ENCODE measurements around the gene TMC3. TPM values are rescaled to one million over a fixed set of nuclear protein-coding genes. Genes with fewer than 3 reads are reported as not detected.

TMC3 gene
- total and polyA plus RNA-seq, 4 donors = 0.02 to 0.13 TPM; not detected in 2

DNA sequence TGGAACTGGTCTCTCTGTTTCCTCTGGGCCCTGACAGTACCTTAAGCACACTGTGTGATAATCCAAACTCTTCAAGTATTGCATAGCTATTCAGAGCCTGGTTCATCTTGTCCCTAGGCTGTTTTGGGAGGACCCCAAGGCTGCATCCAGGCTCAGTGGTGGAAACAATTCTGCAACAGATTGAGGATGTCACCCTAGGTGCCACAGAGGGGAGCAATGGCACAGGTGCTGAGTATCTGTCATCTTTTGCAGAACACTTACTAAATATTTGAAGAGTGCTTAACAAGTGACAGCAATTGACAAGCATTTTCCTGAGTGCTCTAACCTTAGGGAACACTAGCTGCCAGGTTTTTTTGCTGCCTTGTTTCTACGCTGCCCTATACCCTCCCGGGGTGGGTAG is 77.8 kb downstream of the TMC3 start:
- H3K27ac ChIP-seq (ENCODE audit: low read depth in 1 of 2, low read length in 2 of 2) = peak overlapping the region; percentile 62 to 70
- no peaks in the 10 kb centered on the region for H3K36me3 ChIP-seq (ENCODE audit: control insufficient read depth in 4 of 4, insufficient read depth in 3 of 4, low read depth in 1 of 4, low read length in 3 of 4)

More for the DNA sequence above, 77.8 kb downstream of the TMC3 start:
- H3K9me3 ChIP-seq (ENCODE audit: control insufficient read depth in 4 of 4, low read length in 3 of 4) = no peaks in the 10 kb centered on the region
- 78% methylated on average over 2 of the region's 2 CpGs for WGBS
- no peaks in the 10 kb centered on the region for H3K27me3 ChIP-seq (ENCODE audit: control insufficient read depth in 4 of 4, insufficient read depth in 4 of 4, low read length in 3 of 4)
- no peak overlapping the region for H3K4me3 ChIP-seq (ENCODE audit: low read depth in 1 of 3, low read length in 3 of 3)
- no peak for TF ChIP-seq HNF4A (conservative IDR thresholded peaks at IDR 0.05)
- TF ChIP-seq, protein P1, sequence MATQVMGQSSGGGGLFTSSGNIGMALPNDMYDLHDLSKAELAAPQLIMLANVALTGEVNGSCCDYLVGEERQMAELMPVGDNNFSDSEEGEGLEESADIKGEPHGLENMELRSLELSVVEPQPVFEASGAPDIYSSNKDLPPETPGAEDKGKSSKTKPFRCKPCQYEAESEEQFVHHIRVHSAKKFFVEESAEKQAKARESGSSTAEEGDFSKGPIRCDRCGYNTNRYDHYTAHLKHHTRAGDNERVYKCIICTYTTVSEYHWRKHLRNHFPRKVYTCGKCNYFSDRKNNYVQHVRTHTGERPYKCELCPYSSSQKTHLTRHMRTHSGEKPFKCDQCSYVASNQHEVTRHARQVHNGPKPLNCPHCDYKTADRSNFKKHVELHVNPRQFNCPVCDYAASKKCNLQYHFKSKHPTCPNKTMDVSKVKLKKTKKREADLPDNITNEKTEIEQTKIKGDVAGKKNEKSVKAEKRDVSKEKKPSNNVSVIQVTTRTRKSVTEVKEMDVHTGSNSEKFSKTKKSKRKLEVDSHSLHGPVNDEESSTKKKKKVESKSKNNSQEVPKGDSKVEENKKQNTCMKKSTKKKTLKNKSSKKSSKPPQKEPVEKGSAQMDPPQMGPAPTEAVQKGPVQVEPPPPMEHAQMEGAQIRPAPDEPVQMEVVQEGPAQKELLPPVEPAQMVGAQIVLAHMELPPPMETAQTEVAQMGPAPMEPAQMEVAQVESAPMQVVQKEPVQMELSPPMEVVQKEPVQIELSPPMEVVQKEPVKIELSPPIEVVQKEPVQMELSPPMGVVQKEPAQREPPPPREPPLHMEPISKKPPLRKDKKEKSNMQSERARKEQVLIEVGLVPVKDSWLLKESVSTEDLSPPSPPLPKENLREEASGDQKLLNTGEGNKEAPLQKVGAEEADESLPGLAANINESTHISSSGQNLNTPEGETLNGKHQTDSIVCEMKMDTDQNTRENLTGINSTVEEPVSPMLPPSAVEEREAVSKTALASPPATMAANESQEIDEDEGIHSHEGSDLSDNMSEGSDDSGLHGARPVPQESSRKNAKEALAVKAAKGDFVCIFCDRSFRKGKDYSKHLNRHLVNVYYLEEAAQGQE (IDR thresholded peaks at IDR 0.05) = no peak
- TF ChIP-seq FOXA1 (IDR thresholded peaks at IDR 0.05) = no peak
- no peak for TF ChIP-seq HNF4G (IDR thresholded peaks at IDR 0.05)
- no peak for TF ChIP-seq RXRA (IDR thresholded peaks at IDR 0.05)
- no peak for TF ChIP-seq GABPA (IDR thresholded peaks at IDR 0.05 in 1 of 2, conservative IDR thresholded peaks at IDR 0.05 in 1 of 2)
- TF ChIP-seq JUND (IDR thresholded peaks at IDR 0.05) = no peak
- no peak for TF ChIP-seq RAD21 (IDR thresholded peaks at IDR 0.05)
- no peak for TF ChIP-seq SP1 (IDR thresholded peaks at IDR 0.05)
- no peak for TF ChIP-seq TAF1 (conservative IDR thresholded peaks at IDR 0.05)
- no peak for TF ChIP-seq FOXA2 (IDR thresholded peaks at IDR 0.05)
- TF ChIP-seq NR2F2 (IDR thresholded peaks at IDR 0.05) = no peak
- TF ChIP-seq, protein P2, sequence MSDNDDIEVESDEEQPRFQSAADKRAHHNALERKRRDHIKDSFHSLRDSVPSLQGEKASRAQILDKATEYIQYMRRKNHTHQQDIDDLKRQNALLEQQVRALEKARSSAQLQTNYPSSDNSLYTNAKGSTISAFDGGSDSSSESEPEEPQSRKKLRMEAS (IDR thresholded peaks at IDR 0.05) = no peak
- TF ChIP-seq, protein P3, sequence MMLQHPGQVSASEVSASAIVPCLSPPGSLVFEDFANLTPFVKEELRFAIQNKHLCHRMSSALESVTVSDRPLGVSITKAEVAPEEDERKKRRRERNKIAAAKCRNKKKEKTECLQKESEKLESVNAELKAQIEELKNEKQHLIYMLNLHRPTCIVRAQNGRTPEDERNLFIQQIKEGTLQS (IDR thresholded peaks at IDR 0.05) = no peak
- no peak for TF ChIP-seq YY1 (IDR thresholded peaks at IDR 0.05)
- no peak for TF ChIP-seq EGR1 (IDR thresholded peaks at IDR 0.05; ENCODE audit: low read depth in 2 of 2)
- TF ChIP-seq, protein P4, sequence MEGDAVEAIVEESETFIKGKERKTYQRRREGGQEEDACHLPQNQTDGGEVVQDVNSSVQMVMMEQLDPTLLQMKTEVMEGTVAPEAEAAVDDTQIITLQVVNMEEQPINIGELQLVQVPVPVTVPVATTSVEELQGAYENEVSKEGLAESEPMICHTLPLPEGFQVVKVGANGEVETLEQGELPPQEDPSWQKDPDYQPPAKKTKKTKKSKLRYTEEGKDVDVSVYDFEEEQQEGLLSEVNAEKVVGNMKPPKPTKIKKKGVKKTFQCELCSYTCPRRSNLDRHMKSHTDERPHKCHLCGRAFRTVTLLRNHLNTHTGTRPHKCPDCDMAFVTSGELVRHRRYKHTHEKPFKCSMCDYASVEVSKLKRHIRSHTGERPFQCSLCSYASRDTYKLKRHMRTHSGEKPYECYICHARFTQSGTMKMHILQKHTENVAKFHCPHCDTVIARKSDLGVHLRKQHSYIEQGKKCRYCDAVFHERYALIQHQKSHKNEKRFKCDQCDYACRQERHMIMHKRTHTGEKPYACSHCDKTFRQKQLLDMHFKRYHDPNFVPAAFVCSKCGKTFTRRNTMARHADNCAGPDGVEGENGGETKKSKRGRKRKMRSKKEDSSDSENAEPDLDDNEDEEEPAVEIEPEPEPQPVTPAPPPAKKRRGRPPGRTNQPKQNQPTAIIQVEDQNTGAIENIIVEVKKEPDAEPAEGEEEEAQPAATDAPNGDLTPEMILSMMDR (IDR thresholded peaks at IDR 0.05; ENCODE audit: low read depth, low read length, missing input control) = no peak
- TF ChIP-seq, protein P5, sequence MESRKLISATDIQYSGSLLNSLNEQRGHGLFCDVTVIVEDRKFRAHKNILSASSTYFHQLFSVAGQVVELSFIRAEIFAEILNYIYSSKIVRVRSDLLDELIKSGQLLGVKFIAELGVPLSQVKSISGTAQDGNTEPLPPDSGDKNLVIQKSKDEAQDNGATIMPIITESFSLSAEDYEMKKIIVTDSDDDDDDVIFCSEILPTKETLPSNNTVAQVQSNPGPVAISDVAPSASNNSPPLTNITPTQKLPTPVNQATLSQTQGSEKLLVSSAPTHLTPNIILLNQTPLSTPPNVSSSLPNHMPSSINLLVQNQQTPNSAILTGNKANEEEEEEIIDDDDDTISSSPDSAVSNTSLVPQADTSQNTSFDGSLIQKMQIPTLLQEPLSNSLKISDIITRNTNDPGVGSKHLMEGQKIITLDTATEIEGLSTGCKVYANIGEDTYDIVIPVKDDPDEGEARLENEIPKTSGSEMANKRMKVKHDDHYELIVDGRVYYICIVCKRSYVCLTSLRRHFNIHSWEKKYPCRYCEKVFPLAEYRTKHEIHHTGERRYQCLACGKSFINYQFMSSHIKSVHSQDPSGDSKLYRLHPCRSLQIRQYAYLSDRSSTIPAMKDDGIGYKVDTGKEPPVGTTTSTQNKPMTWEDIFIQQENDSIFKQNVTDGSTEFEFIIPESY (IDR thresholded peaks at IDR 0.05) = no peak
- H3K4me1 ChIP-seq (ENCODE audit: control insufficient read depth in 4 of 4, insufficient read depth in 4 of 4, low read length in 3 of 4) = peaks cover 0 to 6% (median 2%) of the 10 kb centered on the region in 4 donors
- no peak overlapping the region for H3K9ac ChIP-seq (ENCODE audit: low read depth in 1 of 2, low read length in 2 of 2)
- no peak for DNase-seq (ENCODE audit: low spot score)
